ENCODE data around the gene ANKRD13A. TPM values are rescaled to one million over a fixed set of nuclear protein-coding genes. Genes with fewer than 3 reads are reported as not detected.

ANKRD13A gene
- total RNA-seq, 2 donors from 2014 or later, result 33.0 to 35.0 TPM

DNA sequence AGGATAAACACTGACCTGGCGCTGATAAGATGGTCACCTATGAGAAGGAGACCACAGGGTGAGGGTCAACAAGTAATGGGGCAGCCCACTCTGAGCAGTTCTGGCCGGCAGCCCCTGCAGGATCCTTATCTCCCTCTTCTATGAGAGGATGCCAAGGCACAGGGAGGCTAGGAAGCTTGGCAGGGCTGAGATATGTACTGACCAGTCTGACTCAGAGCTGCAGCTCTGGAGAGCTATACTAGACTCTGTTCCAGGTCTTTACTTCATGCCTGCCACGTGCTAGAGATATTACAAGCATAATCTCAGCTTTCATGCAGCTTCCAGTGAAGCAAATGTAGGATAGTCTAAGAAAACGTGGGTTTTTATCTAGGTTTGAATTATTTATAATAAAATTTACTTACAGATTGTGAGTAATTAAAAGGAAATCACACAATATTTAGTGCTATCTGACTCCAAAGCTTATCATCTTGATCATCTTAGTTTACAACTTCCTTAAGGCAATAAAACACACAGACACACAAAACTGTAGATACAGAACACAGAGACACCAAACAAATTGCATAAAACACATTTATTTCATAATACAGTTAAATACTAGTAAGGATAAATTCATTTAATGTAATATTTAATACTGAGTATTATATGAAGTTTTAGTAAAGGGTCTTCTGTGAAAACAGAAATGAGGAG is 35.3 kb upstream of the ANKRD13A start:
- peak in 3 of 4 donors; percentile 26 to 57 (median 31) for DNase-seq
- peak overlapping the region in 1 of 4 donors; percentile 33 for H3K27ac ChIP-seq
- H3K4me3 ChIP-seq, result no peak overlapping the region
- TF ChIP-seq, protein P1, sequence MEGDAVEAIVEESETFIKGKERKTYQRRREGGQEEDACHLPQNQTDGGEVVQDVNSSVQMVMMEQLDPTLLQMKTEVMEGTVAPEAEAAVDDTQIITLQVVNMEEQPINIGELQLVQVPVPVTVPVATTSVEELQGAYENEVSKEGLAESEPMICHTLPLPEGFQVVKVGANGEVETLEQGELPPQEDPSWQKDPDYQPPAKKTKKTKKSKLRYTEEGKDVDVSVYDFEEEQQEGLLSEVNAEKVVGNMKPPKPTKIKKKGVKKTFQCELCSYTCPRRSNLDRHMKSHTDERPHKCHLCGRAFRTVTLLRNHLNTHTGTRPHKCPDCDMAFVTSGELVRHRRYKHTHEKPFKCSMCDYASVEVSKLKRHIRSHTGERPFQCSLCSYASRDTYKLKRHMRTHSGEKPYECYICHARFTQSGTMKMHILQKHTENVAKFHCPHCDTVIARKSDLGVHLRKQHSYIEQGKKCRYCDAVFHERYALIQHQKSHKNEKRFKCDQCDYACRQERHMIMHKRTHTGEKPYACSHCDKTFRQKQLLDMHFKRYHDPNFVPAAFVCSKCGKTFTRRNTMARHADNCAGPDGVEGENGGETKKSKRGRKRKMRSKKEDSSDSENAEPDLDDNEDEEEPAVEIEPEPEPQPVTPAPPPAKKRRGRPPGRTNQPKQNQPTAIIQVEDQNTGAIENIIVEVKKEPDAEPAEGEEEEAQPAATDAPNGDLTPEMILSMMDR (IDR thresholded peaks at IDR 0.05), result no peak
- no peak for TF ChIP-seq POLR2A (IDR thresholded peaks at IDR 0.05)
- peak; percentile 80 for ATAC-seq
- no peaks in the 10 kb centered on the region for H3K27me3 ChIP-seq
- H3K36me3 ChIP-seq (replicated peaks in 1 of 2; ENCODE audit: insufficient read depth in 1 of 2, low read depth in 2 of 2), result peaks cover 0 to 12% of the 10 kb centered on the region in 2 donors
- intact Hi-C loops (cut with DNase I), result no loop called here
- H3K9me3 ChIP-seq, result no peaks in the 10 kb centered on the region
- WGBS, 2 donors, result 52 to 59% methylated on average over 4 of the region's 4 CpGs
- no peaks in the 10 kb centered on the region for H3K4me1 ChIP-seq

DNA sequence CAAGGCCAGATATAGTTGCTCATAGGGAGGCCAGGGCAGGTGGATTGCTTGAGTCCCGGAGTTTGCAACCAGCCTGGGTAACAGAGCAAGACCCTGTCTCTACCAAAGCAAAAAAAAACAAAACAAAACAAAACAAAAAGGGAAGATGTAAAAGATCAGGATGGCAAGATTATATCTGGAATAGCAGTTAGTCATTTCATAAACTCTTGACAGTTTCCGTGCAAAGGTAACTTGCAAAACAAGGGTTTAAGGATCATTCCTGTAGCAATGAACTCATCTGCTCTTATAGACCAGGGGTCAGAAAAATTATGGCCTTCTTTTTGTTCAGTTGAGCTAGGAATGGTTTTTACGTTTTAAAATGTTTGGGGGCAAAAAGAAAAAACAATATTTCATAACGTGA is 32.7 kb upstream of the ANKRD13A start:
- intact Hi-C loops (cut with DNase I), result no loop called here
- ATAC-seq (no peak), DNase-seq (no peak)
- no peaks in the 10 kb centered on the region for H3K4me1 ChIP-seq
- WGBS, 2 donors, result 90 to 91% methylated on average over 4 of the region's 4 CpGs
- no peaks in the 10 kb centered on the region for H3K27me3 ChIP-seq
- H3K27ac ChIP-seq, result no peak overlapping the region
- no peak overlapping the region for H3K4me3 ChIP-seq
- TF ChIP-seq POLR2A (IDR thresholded peaks at IDR 0.05), result no peak
- TF ChIP-seq, protein P1 (IDR thresholded peaks at IDR 0.05), result no peak
- H3K36me3 ChIP-seq (replicated peaks in 1 of 2; ENCODE audit: insufficient read depth in 1 of 2, low read depth in 2 of 2), result peaks cover 0 to 13% of the 10 kb centered on the region in 2 donors
- no peaks in the 10 kb centered on the region for H3K9me3 ChIP-seq

GRCh38 chr12:109967383-109968031 is 31.7 kb upstream of the ANKRD13A start:
- no peak overlapping the region for H3K27ac ChIP-seq
- intact Hi-C loops (cut with DNase I), result no loop called here
- TF ChIP-seq, protein P1 (IDR thresholded peaks at IDR 0.05), result no peak
- TF ChIP-seq POLR2A (IDR thresholded peaks at IDR 0.05), result no peak
- DNase-seq (no peak), ATAC-seq (no peak)
- H3K4me3 ChIP-seq, result no peak overlapping the region
- H3K27me3 ChIP-seq, result no peaks in the 10 kb centered on the region
- no peaks in the 10 kb centered on the region for H3K9me3 ChIP-seq
- no peaks in the 10 kb centered on the region for H3K4me1 ChIP-seq
- WGBS, 2 donors, result 72 to 94% methylated on average over 7 to 8 of the region's 8 CpGs
- H3K36me3 ChIP-seq (replicated peaks in 1 of 2; ENCODE audit: insufficient read depth in 1 of 2, low read depth in 2 of 2), result peaks cover 0 to 12% of the 10 kb centered on the region in 2 donors

- Histone ChIP-seq H3K4me1 (no peaks in the 10 kb centered on the region), H3K36me3 (replicated peaks in 1 of 2; ENCODE audit: insufficient read depth in 1 of 2, low read depth in 2 of 2) (peaks cover 0 to 12% of the 10 kb centered on the region in 2 donors), H3K27ac (no peak overlapping the region), H3K4me3 (no peak overlapping the region), H3K27me3 (no peaks in the 10 kb centered on the region), H3K9me3 (no peaks in the 10 kb centered on the region)
- DNase-seq, result no peak
- ATAC-seq, result no peak
- TF ChIP-seq, protein P1 (IDR thresholded peaks at IDR 0.05), result no peak
- no peak for TF ChIP-seq POLR2A (IDR thresholded peaks at IDR 0.05)
- whole genome bisulfite sequencing, 2 donors, result 91 to 98% methylated on average over 2 of the region's 2 CpGs
- intact Hi-C loops (cut with DNase I), result no loop called here
Measured at GRCh38 chr12:109968032-109968420, 31.2 kb upstream of the ANKRD13A start.

Data from body of pancreas (tissue), 4 donors.